GOT3 (cell line): ENCODE results near the gene ALG5.

Experiments used
- DNase-seq: peaks from one replicate; lab custom pipeline; 2025; ENCODE audit warnings: mixed read lengths; lab: John Stamatoyannopoulos, UW

The ALG5 gene

GRCh38 chr13:36979361-36980050 is 19.6 kb downstream of the ALG5 start:
- DNase-seq: no peak

GRCh38 chr13:36975172-36975571 is 24.0 kb downstream of the ALG5 start:
- no peak for DNase-seq

- no peak for DNase-seq
Measured at GRCh38 chr13:36973621-36974295, 25.4 kb downstream of the ALG5 start.

GRCh38 chr13:36973009-36973408 is 26.1 kb downstream of the ALG5 start:
- no peak for DNase-seq

- no peak for DNase-seq
Measured at GRCh38 chr13:36966404-36966803, 32.7 kb downstream of the ALG5 start.

- DNase-seq: no peak
Measured at GRCh38 chr13:36965767-36966166, 33.4 kb downstream of the ALG5 start.

GRCh38 chr13:36959456-36960116 is 39.6 kb downstream of the ALG5 start:
- DNase-seq: no peak

- no peak for DNase-seq
Measured at GRCh38 chr13:36954542-36954941, 44.6 kb downstream of the ALG5 start.

GRCh38 chr13:36950920-36951319 is 48.2 kb downstream of the ALG5 start:
- no peak for DNase-seq

- DNase-seq: no peak
Measured at GRCh38 chr13:36950330-36950729, 48.8 kb downstream of the ALG5 start.

GRCh38 chr13:36945078-36945477 is 54.1 kb downstream of the ALG5 start:
- DNase-seq: no peak

GRCh38 chr13:36925603-36926002 is 73.5 kb downstream of the ALG5 start:
- no peak for DNase-seq

- DNase-seq: no peak
Measured at GRCh38 chr13:36924001-36924400, 75.1 kb downstream of the ALG5 start.

- DNase-seq: no peak
Measured at GRCh38 chr13:36921631-36922301, 77.4 kb downstream of the ALG5 start.

- no peak for DNase-seq
Measured at GRCh38 chr13:36920616-36921185, 78.4 kb downstream of the ALG5 start.

GRCh38 chr13:36919833-36920615 is 79.1 kb downstream of the ALG5 start, which contains the start of gene SMAD9:
Gene SMAD9, minus strand, starts transcription at chr13:36920238. Its CDS starts 40,549 bp downstream, at chr13:36879689.
- DNase-seq: no peak

- DNase-seq: no peak
Measured at GRCh38 chr13:36919171-36919832, 79.8 kb downstream of the ALG5 start.

GRCh38 chr13:36918246-36919131 is 80.7 kb downstream of the ALG5 start:
- DNase-seq: no peak

GRCh38 chr13:36917311-36917710 is 81.8 kb downstream of the ALG5 start:
- no peak for DNase-seq
